SK-N-SH treated with all-trans-retinoic acid at 6 μM for 48 hours (cell line): ENCODE results near the gene ELP4.

Source experiments
- ATAC-seq: fragments of 200-7000 bp; cut with Tn5 transposase; 3 replicates; pipeline ENCODE4 v1.9.1; 2020; ENCODE audit warnings: mild to moderate bottlenecking, moderate library complexity
- ARNTL ChIP-seq: fragments of 450-650 bp; formaldehyde crosslinking; IDR thresholded peaks from 2 replicates; pipeline ENCODE4 v1.5.0; 2020; ENCODE audit warnings: low read depth, mild to moderate bottlenecking, moderate library complexity, borderline replicate concordance
- CSDC2 ChIP-seq: fragments of 250-450 bp; sonication (Bioruptor Pico); IDR thresholded peaks from 2 replicates; pipeline ENCODE4 v1.5.0; 2020; ENCODE audit warnings: mild to moderate bottlenecking, moderate library complexity
- CSRNP3 ChIP-seq: fragments of 250-450 bp; sonication (Bioruptor Pico); IDR thresholded peaks from 2 replicates; pipeline ENCODE4 v1.5.1; 2021; ENCODE audit warnings: mild to moderate bottlenecking, moderate library complexity
- ESRRG ChIP-seq: fragments of 250-450 bp; sonication (Bioruptor Pico); IDR thresholded peaks from 2 replicates; pipeline ENCODE4 v1.6.1; 2021; ENCODE audit warnings: mild to moderate bottlenecking
- GLIS3 ChIP-seq: fragments of 250-450 bp; sonication (Bioruptor Pico); IDR thresholded peaks from 2 replicates; pipeline ENCODE4 v1.5.0; 2020; ENCODE audit warnings: mild to moderate bottlenecking, moderate library complexity
- ISL1 ChIP-seq: fragments of 250-450 bp; sonication (Bioruptor Pico); IDR thresholded peaks from 2 replicates; pipeline ENCODE4 v2.1.2; 2022; ENCODE audit warnings: mild to moderate bottlenecking, moderate library complexity
- OSR1 ChIP-seq: fragments of 250-450 bp; sonication (Bioruptor Pico); IDR thresholded peaks from 2 replicates; pipeline ENCODE4 v1.8.0; 2022; ENCODE audit warnings: moderate library complexity, mild to moderate bottlenecking, inconsistent platforms
- POU6F1 ChIP-seq: fragments of 250-450 bp; sonication (Bioruptor Pico); IDR thresholded peaks from 2 replicates; pipeline ENCODE4 v1.8.0; 2021; ENCODE audit warnings: low read depth, mild to moderate bottlenecking, moderate library complexity, borderline replicate concordance
- PPARA ChIP-seq: fragments of 250-450 bp; sonication (Bioruptor Pico); IDR thresholded peaks from 2 replicates; pipeline ENCODE4 v1.5.0; 2020; ENCODE audit warnings: mild to moderate bottlenecking, borderline replicate concordance
- RARB ChIP-seq: fragments of 250-450 bp; sonication (Bioruptor Pico); IDR thresholded peaks from 2 replicates; pipeline ENCODE4 v1.8.0; 2021; ENCODE audit warnings: mild to moderate bottlenecking, moderate library complexity
- SNAI2 ChIP-seq: fragments of 250-450 bp; sonication (Bioruptor Pico); IDR thresholded peaks from 2 replicates; pipeline ENCODE4 v1.5.0; 2020; ENCODE audit warnings: mild to moderate bottlenecking, moderate library complexity
- TCF4 ChIP-seq: fragments of 250-450 bp; sonication (Bioruptor Pico); IDR thresholded peaks from 2 replicates; pipeline ENCODE4 v1.8.0; 2021; ENCODE audit warnings: mild to moderate bottlenecking, moderate library complexity, borderline replicate concordance
- TOX ChIP-seq: fragments of 250-450 bp; sonication (Bioruptor Pico); IDR thresholded peaks from 2 replicates; pipeline ENCODE4 v1.8.0; 2021; ENCODE audit warnings: mild to moderate bottlenecking, moderate library complexity, borderline replicate concordance
- ZFP3 ChIP-seq: fragments of 250-450 bp; sonication (Bioruptor Pico); IDR thresholded peaks from 2 replicates; pipeline ENCODE4 v1.5.0; 2020; ENCODE audit warnings: mild to moderate bottlenecking, moderate library complexity
- ZNF565 ChIP-seq: fragments of 450-650 bp; formaldehyde crosslinking; conservative IDR thresholded peaks from 2 replicates; pipeline ENCODE4 v1.5.0; 2020; ENCODE audit warnings: low read depth, mild to moderate bottlenecking, moderate library complexity
- ZNF70 ChIP-seq: fragments of 450-650 bp; formaldehyde crosslinking; IDR thresholded peaks from 2 replicates; pipeline ENCODE4 v1.5.0; 2020; ENCODE audit warnings: mild to moderate bottlenecking, moderate library complexity
- ZNF8 ChIP-seq: fragments of 450-650 bp; formaldehyde crosslinking; IDR thresholded peaks from 2 replicates; pipeline ENCODE4 v1.5.0; 2020; ENCODE audit warnings: mild to moderate bottlenecking, moderate library complexity
- TF ChIP-seq, protein P1 (sequence below): fragments of 250-450 bp; sonication (Bioruptor Pico); IDR thresholded peaks from 2 replicates; pipeline ENCODE4 v1.5.0; 2020; ENCODE audit warnings: mild to moderate bottlenecking, moderate library complexity

Gene ELP4

DNA sequence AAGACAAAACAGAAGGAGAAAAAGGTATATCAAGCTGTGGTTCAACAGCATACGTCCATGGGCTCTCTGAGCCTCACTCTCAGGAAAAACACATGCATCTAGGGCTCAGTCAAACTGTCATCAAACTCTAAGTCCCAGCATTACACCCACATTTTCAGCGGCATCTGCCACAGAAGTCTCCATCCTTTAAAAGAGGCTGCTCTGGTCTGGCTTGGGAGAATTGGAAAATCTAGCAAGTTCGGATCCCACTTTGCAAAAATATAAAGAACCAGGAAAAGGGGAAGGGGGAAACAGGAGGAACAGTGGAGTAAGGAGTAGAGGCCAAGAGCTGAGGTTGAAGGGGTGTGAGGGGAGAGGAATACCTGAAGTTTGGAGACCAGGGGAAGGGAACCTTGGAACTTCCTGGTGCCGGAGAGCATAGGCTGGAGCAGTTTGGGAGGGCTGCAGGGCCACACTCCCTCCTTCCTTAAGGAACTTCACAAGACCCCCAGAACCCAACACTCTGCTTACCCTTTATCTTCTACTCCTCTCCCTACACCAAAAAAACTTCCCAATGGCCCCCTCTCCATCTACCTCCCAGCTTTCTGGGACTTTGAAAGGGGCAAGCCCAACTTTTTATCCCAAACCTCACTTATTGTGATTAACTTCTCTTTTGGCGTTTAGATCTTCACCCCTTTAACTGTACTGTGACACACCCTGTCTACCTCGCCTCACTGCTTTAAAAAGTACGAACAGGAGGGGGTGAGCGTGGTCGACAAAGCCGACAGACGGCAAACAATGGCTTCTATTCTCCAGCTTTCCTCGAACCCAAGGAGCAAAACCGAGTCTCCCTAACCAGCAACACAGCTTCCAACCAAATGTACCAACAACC, 297.6 kb downstream of the ELP4 start:
- ATAC-seq: no peak
- TF ChIP-seq TOX (CRISPR knock-in tag) (no peak), ZNF8 (CRISPR knock-in tag) (no peak), GLIS3 (CRISPR knock-in tag) (no peak), ZNF565 (CRISPR knock-in tag) (no peak), PPARA (no peak), POU6F1 (CRISPR knock-in tag) (no peak), ISL1 (CRISPR knock-in tag) (no peak), RARB (no peak), TCF4 (no peak), ZFP3 (CRISPR knock-in tag) (no peak), OSR1 (CRISPR knock-in tag) (no peak), ESRRG (CRISPR knock-in tag) (no peak), ARNTL (CRISPR knock-in tag) (no peak)
- TF ChIP-seq, protein P1, sequence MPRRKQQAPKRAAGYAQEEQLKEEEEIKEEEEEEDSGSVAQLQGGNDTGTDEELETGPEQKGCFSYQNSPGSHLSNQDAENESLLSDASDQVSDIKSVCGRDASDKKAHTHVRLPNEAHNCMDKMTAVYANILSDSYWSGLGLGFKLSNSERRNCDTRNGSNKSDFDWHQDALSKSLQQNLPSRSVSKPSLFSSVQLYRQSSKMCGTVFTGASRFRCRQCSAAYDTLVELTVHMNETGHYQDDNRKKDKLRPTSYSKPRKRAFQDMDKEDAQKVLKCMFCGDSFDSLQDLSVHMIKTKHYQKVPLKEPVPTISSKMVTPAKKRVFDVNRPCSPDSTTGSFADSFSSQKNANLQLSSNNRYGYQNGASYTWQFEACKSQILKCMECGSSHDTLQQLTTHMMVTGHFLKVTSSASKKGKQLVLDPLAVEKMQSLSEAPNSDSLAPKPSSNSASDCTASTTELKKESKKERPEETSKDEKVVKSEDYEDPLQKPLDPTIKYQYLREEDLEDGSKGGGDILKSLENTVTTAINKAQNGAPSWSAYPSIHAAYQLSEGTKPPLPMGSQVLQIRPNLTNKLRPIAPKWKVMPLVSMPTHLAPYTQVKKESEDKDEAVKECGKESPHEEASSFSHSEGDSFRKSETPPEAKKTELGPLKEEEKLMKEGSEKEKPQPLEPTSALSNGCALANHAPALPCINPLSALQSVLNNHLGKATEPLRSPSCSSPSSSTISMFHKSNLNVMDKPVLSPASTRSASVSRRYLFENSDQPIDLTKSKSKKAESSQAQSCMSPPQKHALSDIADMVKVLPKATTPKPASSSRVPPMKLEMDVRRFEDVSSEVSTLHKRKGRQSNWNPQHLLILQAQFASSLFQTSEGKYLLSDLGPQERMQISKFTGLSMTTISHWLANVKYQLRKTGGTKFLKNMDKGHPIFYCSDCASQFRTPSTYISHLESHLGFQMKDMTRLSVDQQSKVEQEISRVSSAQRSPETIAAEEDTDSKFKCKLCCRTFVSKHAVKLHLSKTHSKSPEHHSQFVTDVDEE: no peak

DNA sequence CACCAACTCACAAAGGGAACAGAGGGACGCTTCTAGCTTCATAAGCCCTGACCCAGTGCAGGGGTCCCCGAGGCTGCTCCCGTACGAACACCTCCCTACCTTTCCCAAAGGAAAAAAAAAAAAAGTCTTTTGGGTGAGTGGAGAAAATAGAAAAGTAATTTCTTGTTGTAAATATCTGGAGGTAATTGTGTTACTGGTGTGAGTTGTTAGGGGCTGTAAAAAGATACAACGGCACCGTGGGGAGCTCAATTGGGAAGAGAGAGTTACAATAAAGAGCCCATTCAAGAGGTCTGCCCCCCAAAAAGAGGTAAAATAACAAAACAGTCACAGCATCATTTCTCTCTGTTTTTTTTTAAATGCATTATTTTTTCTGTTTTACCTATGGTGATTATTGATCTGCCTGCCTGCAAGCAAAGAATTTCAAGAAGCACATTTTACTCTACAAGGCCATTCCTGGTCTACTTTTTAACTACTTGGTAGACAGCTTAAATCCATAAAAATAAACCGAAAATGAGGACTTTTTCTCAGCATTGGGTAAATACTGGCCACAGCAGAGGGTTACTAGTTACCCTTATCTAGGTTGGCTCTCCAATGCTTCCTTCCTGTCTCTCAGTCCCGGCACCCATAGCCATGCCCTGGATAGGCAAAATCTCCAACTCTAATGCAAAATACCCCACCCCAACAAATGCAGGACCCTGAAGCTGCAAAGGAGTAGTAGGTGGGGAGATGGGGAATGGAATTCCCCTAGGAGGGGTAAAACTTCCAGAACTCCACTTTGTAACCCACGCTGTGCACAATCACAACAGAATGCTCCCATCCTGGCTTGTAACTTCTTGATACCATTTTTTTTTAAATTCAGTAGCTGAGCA, 298.5 kb downstream of the ELP4 start:
- TF ChIP-seq CSDC2: no peak
- TF ChIP-seq ZNF70 (CRISPR knock-in tag): no peak
- no peak for TF ChIP-seq SNAI2 (CRISPR knock-in tag)
- TF ChIP-seq CSRNP3 (CRISPR knock-in tag): no peak
- TF ChIP-seq, protein P1: no peak
- TF ChIP-seq ZNF565 (CRISPR knock-in tag): no peak
- no peak for TF ChIP-seq POU6F1 (CRISPR knock-in tag)
- TF ChIP-seq TOX (CRISPR knock-in tag): no peak
- ATAC-seq: no peak
